Measurements from ENCODE around the gene ENSA. TPM values are rescaled to one million over a fixed set of nuclear protein-coding genes. Genes with fewer than 3 reads are reported as not detected.
"Not testable (repeated sequence)": the region's sequence is repeated elsewhere in the genome, so short reads cannot be mapped to it uniquely, and the experiment has no call there.

Gene ENSA
- total RNA-seq, 2 donors from 2014 or later: 81.7 to 139 TPM

- Histone ChIP-seq H3K4me3 (no peak overlapping the region), H3K4me1 (no peaks in the 10 kb centered on the region), H3K27ac (no peak overlapping the region), H3K36me3 (peaks cover 13% of the 10 kb centered on the region), H3K9me3 (no peaks in the 10 kb centered on the region), H3K27me3 (no peaks in the 10 kb centered on the region)
- TF ChIP-seq, protein P1, sequence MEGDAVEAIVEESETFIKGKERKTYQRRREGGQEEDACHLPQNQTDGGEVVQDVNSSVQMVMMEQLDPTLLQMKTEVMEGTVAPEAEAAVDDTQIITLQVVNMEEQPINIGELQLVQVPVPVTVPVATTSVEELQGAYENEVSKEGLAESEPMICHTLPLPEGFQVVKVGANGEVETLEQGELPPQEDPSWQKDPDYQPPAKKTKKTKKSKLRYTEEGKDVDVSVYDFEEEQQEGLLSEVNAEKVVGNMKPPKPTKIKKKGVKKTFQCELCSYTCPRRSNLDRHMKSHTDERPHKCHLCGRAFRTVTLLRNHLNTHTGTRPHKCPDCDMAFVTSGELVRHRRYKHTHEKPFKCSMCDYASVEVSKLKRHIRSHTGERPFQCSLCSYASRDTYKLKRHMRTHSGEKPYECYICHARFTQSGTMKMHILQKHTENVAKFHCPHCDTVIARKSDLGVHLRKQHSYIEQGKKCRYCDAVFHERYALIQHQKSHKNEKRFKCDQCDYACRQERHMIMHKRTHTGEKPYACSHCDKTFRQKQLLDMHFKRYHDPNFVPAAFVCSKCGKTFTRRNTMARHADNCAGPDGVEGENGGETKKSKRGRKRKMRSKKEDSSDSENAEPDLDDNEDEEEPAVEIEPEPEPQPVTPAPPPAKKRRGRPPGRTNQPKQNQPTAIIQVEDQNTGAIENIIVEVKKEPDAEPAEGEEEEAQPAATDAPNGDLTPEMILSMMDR (IDR thresholded peaks at IDR 0.05): no peak
- no peak for DNase-seq (ENCODE audit: low spot score)
These were observed 31.7 kb upstream of the ENSA start for GRCh38 chr1:150661156-150661555.

GRCh38 chr1:150660584-150660983 is 31.2 kb upstream of the ENSA start:
- Histone ChIP-seq H3K4me3 (no peak overlapping the region), H3K4me1 (no peaks in the 10 kb centered on the region), H3K27me3 (no peaks in the 10 kb centered on the region), H3K9me3 (no peaks in the 10 kb centered on the region), H3K27ac (no peak overlapping the region), H3K36me3 (peaks cover 13% of the 10 kb centered on the region)
- DNase-seq (ENCODE audit: low spot score): no peak
- TF ChIP-seq, protein P1 (IDR thresholded peaks at IDR 0.05): no peak

DNA sequence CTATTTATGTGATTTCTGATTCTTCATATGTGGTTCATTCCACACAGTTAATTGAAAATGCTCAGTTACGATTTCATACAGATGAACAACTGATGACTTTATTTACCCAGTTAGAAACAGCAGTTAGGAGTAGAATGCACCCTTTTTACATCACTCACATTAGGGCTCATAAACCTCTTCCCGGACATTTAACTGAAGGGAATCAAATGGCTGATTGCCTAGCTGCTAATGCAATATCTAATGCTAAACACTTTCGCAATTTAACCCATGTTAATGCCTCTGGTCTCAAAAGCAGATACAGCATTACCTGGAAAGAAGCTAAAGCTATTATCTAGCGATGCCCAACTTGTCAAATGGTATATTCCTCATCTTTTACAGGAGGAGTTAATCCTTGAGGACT is 27.7 kb upstream of the ENSA start:
- H3K27ac ChIP-seq; DNase-seq (ENCODE audit: low spot score); H3K27me3 ChIP-seq; H3K4me3 ChIP-seq; H3K4me1 ChIP-seq; H3K9me3 ChIP-seq: not testable (repeated sequence)
- H3K36me3 ChIP-seq: peaks cover 13% of the 10 kb centered on the region

- H3K4me3 ChIP-seq; H3K36me3 ChIP-seq; H3K27ac ChIP-seq; DNase-seq (ENCODE audit: low spot score); H3K4me1 ChIP-seq; H3K9me3 ChIP-seq; H3K27me3 ChIP-seq: not testable (repeated sequence)
These were observed 25.2 kb upstream of the ENSA start for GRCh38 chr1:150654635-150655034.

DNA sequence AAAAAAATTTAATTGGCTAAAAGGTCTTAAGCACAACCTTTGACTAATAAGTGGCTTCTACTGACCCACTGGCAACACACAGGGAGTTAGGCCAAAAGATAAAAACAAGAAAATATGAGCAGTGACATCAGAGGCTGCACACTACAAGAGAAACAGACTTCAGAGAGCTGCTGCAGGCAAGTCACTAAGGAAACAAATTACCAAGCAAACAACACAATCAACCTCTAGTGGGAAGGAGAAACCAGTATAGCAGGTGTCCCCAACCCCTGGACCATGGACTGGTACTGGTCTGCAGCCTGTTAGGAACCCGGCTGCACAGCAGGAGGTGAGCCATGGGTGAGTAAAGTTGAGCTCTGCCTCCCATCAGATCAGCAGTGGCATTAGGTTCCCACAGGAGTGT is 20.8 kb upstream of the ENSA start:
- Histone ChIP-seq H3K36me3 (peaks cover 23% of the 10 kb centered on the region), H3K4me3 (no peak overlapping the region), H3K27ac (no peak overlapping the region), H3K4me1 (peaks cover 0 to 12% of the 10 kb centered on the region in 2 donors), H3K9me3 (no peaks in the 10 kb centered on the region), H3K27me3 (no peaks in the 10 kb centered on the region)
- TF ChIP-seq, protein P1 (IDR thresholded peaks at IDR 0.05): no peak
- no peak for DNase-seq (ENCODE audit: low spot score)

- Histone ChIP-seq H3K36me3 (peaks cover 23% of the 10 kb centered on the region), H3K27me3 (no peaks in the 10 kb centered on the region), H3K9me3 (no peaks in the 10 kb centered on the region), H3K4me3 (no peak overlapping the region), H3K27ac (no peak overlapping the region), H3K4me1 (peaks cover 0 to 12% of the 10 kb centered on the region in 2 donors)
- no peak for DNase-seq (ENCODE audit: low spot score)
- TF ChIP-seq, protein P1 (IDR thresholded peaks at IDR 0.05): no peak
These were observed 20.1 kb upstream of the ENSA start for GRCh38 chr1:150649441-150650075.

DNA sequence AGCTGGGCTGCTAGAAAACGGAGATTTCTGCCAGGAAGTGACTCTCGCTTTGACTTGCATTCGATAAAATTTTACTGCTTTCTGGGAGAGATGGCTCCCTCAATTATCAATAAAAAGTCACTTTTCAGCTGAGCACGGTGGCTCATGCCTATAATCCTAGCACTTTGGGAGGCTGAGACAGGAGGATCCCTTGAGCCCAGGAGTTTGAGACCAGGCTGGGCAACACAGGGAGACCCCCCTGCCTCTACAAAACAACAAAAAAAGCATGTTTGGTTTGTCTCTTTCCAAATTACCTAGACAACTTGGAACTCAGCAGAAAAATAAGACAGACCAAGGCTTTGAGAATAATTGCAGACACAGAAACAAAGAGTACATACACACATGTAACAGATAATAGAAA is 12.9 kb upstream of the ENSA start:
- no peak for DNase-seq (ENCODE audit: low spot score)
- Histone ChIP-seq H3K27me3 (no peaks in the 10 kb centered on the region), H3K9me3 (no peaks in the 10 kb centered on the region), H3K4me3 (no peak overlapping the region), H3K36me3 (peaks cover 9% of the 10 kb centered on the region), H3K27ac (no peak overlapping the region), H3K4me1 (no peaks in the 10 kb centered on the region)
- TF ChIP-seq, protein P1 (IDR thresholded peaks at IDR 0.05): no peak

- not testable (repeated sequence) for DNase-seq (ENCODE audit: low spot score); H3K9me3 ChIP-seq; H3K27ac ChIP-seq; H3K27me3 ChIP-seq; H3K4me3 ChIP-seq; H3K36me3 ChIP-seq; H3K4me1 ChIP-seq
These were observed 11.9 kb upstream of the ENSA start for GRCh38 chr1:150641126-150641815.

- H3K4me3 ChIP-seq; H3K4me1 ChIP-seq; H3K27me3 ChIP-seq; H3K36me3 ChIP-seq; DNase-seq (ENCODE audit: low spot score); H3K9me3 ChIP-seq; H3K27ac ChIP-seq: not testable (repeated sequence)
These were observed 9.0 kb upstream of the ENSA start for GRCh38 chr1:150638430-150638829.

Measured in right atrium auricular region (tissue), 2 donors.